Kasumi-1 (cell line): ENCODE results near the gene COG7.
"Not testable (repeated sequence)": the region's sequence is repeated elsewhere in the genome, so short reads cannot be mapped to it uniquely, and the experiment has no call there.

Experiments
- DNase-seq, 2 experiments: peaks; one replicate each; lab custom pipeline; 2025; lab: John Stamatoyannopoulos, UW

The COG7 gene

GRCh38 chr16:23384878-23385277, 68.1 kb downstream of the COG7 start:
- DNase-seq, result no peak

GRCh38 chr16:23383881-23384280, 69.1 kb downstream of the COG7 start:
- no peak for DNase-seq

GRCh38 chr16:23382279-23382678, 70.7 kb downstream of the COG7 start:
- no peak for DNase-seq

- DNase-seq, result not testable (repeated sequence)
Observed at GRCh38 chr16:23381702-23382101, 71.3 kb downstream of the COG7 start.

GRCh38 chr16:23380501-23380951, 72.5 kb downstream of the COG7 start:
- no peak for DNase-seq

- no peak for DNase-seq
Observed at GRCh38 chr16:23379707-23380106, 73.3 kb downstream of the COG7 start.

GRCh38 chr16:23378921-23379320, 74.1 kb downstream of the COG7 start:
- DNase-seq, result no peak

GRCh38 chr16:23378256-23378655, 74.7 kb downstream of the COG7 start:
- no peak for DNase-seq

- DNase-seq, result no peak
Observed at GRCh38 chr16:23377071-23377931, 75.7 kb downstream of the COG7 start.

GRCh38 chr16:23375643-23376042, 77.3 kb downstream of the COG7 start:
- DNase-seq, result no peak

GRCh38 chr16:23374721-23375510, 78.1 kb downstream of the COG7 start:
- no peak for DNase-seq

GRCh38 chr16:23373436-23374219, 79.4 kb downstream of the COG7 start:
- DNase-seq, result no peak

GRCh38 chr16:23371368-23371767, 81.6 kb downstream of the COG7 start:
- no peak for DNase-seq

GRCh38 chr16:23369416-23369815, 83.6 kb downstream of the COG7 start:
- no peak for DNase-seq

- DNase-seq, result no peak
Observed at GRCh38 chr16:23368469-23368868, 84.5 kb downstream of the COG7 start.

- no peak for DNase-seq
Observed at GRCh38 chr16:23367988-23368387, 85.0 kb downstream of the COG7 start.

- no peak for DNase-seq
Observed at GRCh38 chr16:23367564-23367963, 85.4 kb downstream of the COG7 start.

- DNase-seq, result not testable (repeated sequence)
Observed at GRCh38 chr16:23366341-23366740, 86.6 kb downstream of the COG7 start.

- no peak for DNase-seq
Observed at GRCh38 chr16:23365602-23366240, 87.3 kb downstream of the COG7 start.

- DNase-seq, result no peak
Observed at GRCh38 chr16:23362460-23363317, 90.3 kb downstream of the COG7 start.
